ENCODE data around the gene EVI2B. TPM values are rescaled to one million over a fixed set of nuclear protein-coding genes. Genes with fewer than 3 reads are reported as not detected.
A peak's percentile ranks its signal among the peaks of the same experiment; 100 is the strongest.

The EVI2B gene
- polyA plus RNA-seq, 3 donors: 166 to 267 (median 262) TPM

DNA sequence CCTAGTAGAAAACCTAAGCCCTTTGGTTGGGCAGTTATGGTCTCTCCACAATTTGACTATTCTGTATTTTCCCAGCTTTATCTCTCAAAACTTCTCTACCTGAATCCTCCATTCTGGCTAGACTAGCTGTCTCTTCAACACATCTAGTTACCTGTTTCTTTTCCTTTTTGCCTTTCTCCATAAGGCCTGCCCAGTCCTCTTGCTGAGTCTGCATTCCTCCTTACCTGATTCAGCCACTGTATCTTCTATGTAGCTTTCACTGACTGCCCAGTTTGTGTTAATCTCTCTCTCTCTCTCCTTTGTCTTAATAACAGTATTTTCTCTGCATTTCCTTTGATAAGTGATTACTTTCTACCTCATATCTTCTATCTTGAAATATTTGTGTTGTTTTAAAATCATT, 9.7 kb upstream of the EVI2B start:
- Histone ChIP-seq H3K4me3 (replicated peaks in 1 of 3; ENCODE audit: low read depth in 2 of 3, low read length in 3 of 3) (no peak overlapping the region), H3K4me1 (ENCODE audit: control insufficient read depth in 1 of 2, insufficient read depth in 2 of 2, low read length in 2 of 2) (peaks cover 8 to 20% of the 10 kb centered on the region in 2 donors), H3K79me2 (ENCODE audit: insufficient read depth, low read length) (peaks cover 49% of the 10 kb centered on the region), H2AFZ (ENCODE audit: insufficient read depth, low read depth, low read length, poor library complexity, severe bottlenecking) (no peak overlapping the region), H3K36me3 (replicated peaks in 1 of 2; ENCODE audit: control insufficient read depth in 1 of 2, insufficient read depth in 2 of 2, low read length in 2 of 2) (peaks cover 0 to 18% of the 10 kb centered on the region in 2 donors), H3K27me3 (ENCODE audit: control insufficient read depth in 2 of 2, insufficient read depth in 2 of 2, low read length in 2 of 2) (no peaks in the 10 kb centered on the region), H3K4me2 (replicated peaks; ENCODE audit: extremely low read depth, low read length, poor library complexity, severe bottlenecking) (no peak overlapping the region), H3K27ac (ENCODE audit: low read depth in 1 of 2, low read length in 2 of 2) (no peak overlapping the region), H4K20me1 (ENCODE audit: insufficient read depth, low read length) (no peaks in the 10 kb centered on the region), H3K9ac (ENCODE audit: insufficient read depth, low read length, poor library complexity, severe bottlenecking) (no peak overlapping the region), H3K9me3 (replicated peaks in 1 of 2; ENCODE audit: control insufficient read depth in 1 of 2, insufficient read depth in 1 of 2, low read length in 2 of 2) (no peaks in the 10 kb centered on the region)
- Mint-ChIP-seq H3K27ac (peak overlapping the region in 1 of 7 donors; percentile 78), H3K4me3 (no peak overlapping the region), H3K9me3 (peaks cover 0 to 2% (median 0%) of the 10 kb centered on the region in 7 donors), H3K36me3 (peaks cover 24 to 28% of the 10 kb centered on the region in 2 donors), H3K27me3 (ENCODE audit: low read depth in 3 of 3) (no peaks in the 10 kb centered on the region), H3K4me1 (peaks cover 10% of the 10 kb centered on the region)
- DNase-seq: no peak
- TF ChIP-seq, protein P1, sequence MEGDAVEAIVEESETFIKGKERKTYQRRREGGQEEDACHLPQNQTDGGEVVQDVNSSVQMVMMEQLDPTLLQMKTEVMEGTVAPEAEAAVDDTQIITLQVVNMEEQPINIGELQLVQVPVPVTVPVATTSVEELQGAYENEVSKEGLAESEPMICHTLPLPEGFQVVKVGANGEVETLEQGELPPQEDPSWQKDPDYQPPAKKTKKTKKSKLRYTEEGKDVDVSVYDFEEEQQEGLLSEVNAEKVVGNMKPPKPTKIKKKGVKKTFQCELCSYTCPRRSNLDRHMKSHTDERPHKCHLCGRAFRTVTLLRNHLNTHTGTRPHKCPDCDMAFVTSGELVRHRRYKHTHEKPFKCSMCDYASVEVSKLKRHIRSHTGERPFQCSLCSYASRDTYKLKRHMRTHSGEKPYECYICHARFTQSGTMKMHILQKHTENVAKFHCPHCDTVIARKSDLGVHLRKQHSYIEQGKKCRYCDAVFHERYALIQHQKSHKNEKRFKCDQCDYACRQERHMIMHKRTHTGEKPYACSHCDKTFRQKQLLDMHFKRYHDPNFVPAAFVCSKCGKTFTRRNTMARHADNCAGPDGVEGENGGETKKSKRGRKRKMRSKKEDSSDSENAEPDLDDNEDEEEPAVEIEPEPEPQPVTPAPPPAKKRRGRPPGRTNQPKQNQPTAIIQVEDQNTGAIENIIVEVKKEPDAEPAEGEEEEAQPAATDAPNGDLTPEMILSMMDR (IDR thresholded peaks at IDR 0.05): no peak
- intact Hi-C loops (cut with micrococcal nuclease): loop anchor here in 1 of 2 donors (10.0 kb wide), 1 partner anchor 49 kb away; no protein-coding TSS in a partner anchor

DNA sequence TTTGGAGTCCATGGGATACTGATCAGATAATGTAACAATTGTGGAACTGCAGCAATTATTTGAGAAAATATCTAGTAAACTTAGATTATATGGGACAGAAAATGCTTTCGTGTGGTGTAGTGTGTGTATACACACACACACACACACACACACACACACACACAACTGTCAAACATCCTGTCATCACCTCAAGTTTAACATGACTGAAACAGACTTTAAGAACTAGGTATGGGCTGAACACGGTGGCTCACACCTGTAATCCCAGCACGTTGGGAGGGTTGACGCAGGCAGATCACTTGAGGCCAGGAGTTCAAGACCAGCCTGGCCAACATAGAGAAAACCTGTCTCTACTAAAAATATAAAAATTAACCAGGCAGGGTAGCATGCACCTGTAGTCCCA, 8.1 kb upstream of the EVI2B start:
- Histone ChIP-seq H3K4me2 (replicated peaks; ENCODE audit: extremely low read depth, low read length, poor library complexity, severe bottlenecking) (peak overlapping the region; percentile 98), H2AFZ (ENCODE audit: insufficient read depth, low read depth, low read length, poor library complexity, severe bottlenecking) (no peak overlapping the region), H3K27me3 (ENCODE audit: control insufficient read depth in 2 of 2, insufficient read depth in 2 of 2, low read length in 2 of 2) (no peaks in the 10 kb centered on the region), H4K20me1 (ENCODE audit: insufficient read depth, low read length) (no peaks in the 10 kb centered on the region), H3K36me3 (replicated peaks in 1 of 2; ENCODE audit: control insufficient read depth in 1 of 2, insufficient read depth in 2 of 2, low read length in 2 of 2) (peaks cover 5 to 8% of the 10 kb centered on the region in 2 donors), H3K4me1 (ENCODE audit: control insufficient read depth in 1 of 2, insufficient read depth in 2 of 2, low read length in 2 of 2) (peaks cover 20 to 35% of the 10 kb centered on the region in 2 donors), H3K9ac (ENCODE audit: insufficient read depth, low read length, poor library complexity, severe bottlenecking) (no peak overlapping the region), H3K4me3 (replicated peaks in 1 of 3; ENCODE audit: low read depth in 2 of 3, low read length in 3 of 3) (peak overlapping the region in 1 of 3 experiments; percentile 96), H3K9me3 (replicated peaks in 1 of 2; ENCODE audit: control insufficient read depth in 1 of 2, insufficient read depth in 1 of 2, low read length in 2 of 2) (no peaks in the 10 kb centered on the region), H3K27ac (ENCODE audit: low read depth in 1 of 2, low read length in 2 of 2) (peak overlapping the region; percentile 29 to 98), H3K79me2 (ENCODE audit: insufficient read depth, low read length) (peaks cover 65% of the 10 kb centered on the region)
- intact Hi-C loops (cut with micrococcal nuclease): loop anchor here in 1 of 2 donors (10.0 kb wide), 1 partner anchor 47 kb away; no protein-coding TSS in a partner anchor
- H3K9me3 Mint-ChIP-seq: peaks cover 0 to 1% (median 0%) of the 10 kb centered on the region in 7 donors
- H3K27ac Mint-ChIP-seq: peak overlapping the region; percentile 84 to 95 (median 89)
- TF ChIP-seq, protein P1 (IDR thresholded peaks at IDR 0.05): no peak
- peak overlapping the region in 1 of 2 donors; percentile 48 for H3K4me3 Mint-ChIP-seq
- H3K27me3 Mint-ChIP-seq (ENCODE audit: low read depth in 3 of 3): no peaks in the 10 kb centered on the region
- no peak for DNase-seq
- WGBS (ENCODE audit: insufficient coverage): no CpG with 5 or more reads among the region's 4 CpGs
- peaks cover 21% of the 10 kb centered on the region for H3K4me1 Mint-ChIP-seq
- H3K36me3 Mint-ChIP-seq: peaks cover 27% of the 10 kb centered on the region in 2 donors

All from CD14-positive monocyte (primary cell).